H1 (cell line): ENCODE data around the gene PLD6. TPM values are rescaled to one million over a fixed set of nuclear protein-coding genes. Genes with fewer than 3 reads are reported as not detected.

ENCODE experiments used
- CTCF ChIA-PET: fragments of 300-600 bp; sonication (Branson Sonifier 250); formaldehyde crosslinking; loops from one replicate; lab custom pipeline; 2021; ENCODE audit not compliant: partially characterized antibody; lab: Charles Lee
- POLR2A ChIA-PET: fragments of 300-600 bp; sonication (Branson Sonifier 250); formaldehyde crosslinking; loops from one replicate; lab custom pipeline; 2021; ENCODE audit warnings: inconsistent platforms; ENCODE audit not compliant: partially characterized antibody; lab: Charles Lee
- DNase-seq, 2 experiments: peaks; one replicate each; pipeline versions ENCODE4 v3.0.0 to v3.0.0-alpha.2; 2010 to 2022; ENCODE audit warnings: low spot score in 2 of 2, low read depth in 1 of 2, mixed read lengths in 1 of 2
- FAIRE-seq: peaks from 2 replicates; lab custom pipeline; 2011; peaks lifted over from hg19 to GRCh38; lab: Jason Lieb, UNC
- H2AFZ ChIP-seq: 2 replicates; pipeline ENCODE4 v1.8.1; 2012; ENCODE audit warnings: low read length, inconsistent platforms
- H2AK5ac ChIP-seq: 2 replicates; pipeline ENCODE4 v1.6.1; 2013; ENCODE audit warnings: low read depth, low read length
- H2BK120ac ChIP-seq: replicated peaks from 2 replicates; pipeline ENCODE3; 2013; ENCODE audit warnings: low read depth, low read length, inconsistent platforms
- H2BK12ac ChIP-seq: 2 replicates; pipeline ENCODE4 v1.6.1; 2013; ENCODE audit warnings: low read depth, low read length
- H2BK15ac ChIP-seq: 2 replicates; pipeline ENCODE4 v1.6.1; 2013; ENCODE audit warnings: low read length
- H2BK20ac ChIP-seq: 2 replicates; pipeline ENCODE4 v1.6.1; 2013; ENCODE audit warnings: low read length
- H2BK5ac ChIP-seq: 2 replicates; pipeline ENCODE4 v1.6.1; 2013; ENCODE audit warnings: low read depth, low read length
- H3K14ac ChIP-seq: 2 replicates; pipeline ENCODE4 v1.6.1; 2013; ENCODE audit warnings: inconsistent platforms; ENCODE audit not compliant: insufficient read length
- H3K18ac ChIP-seq: 2 replicates; pipeline ENCODE4 v1.6.1; 2013; ENCODE audit warnings: low read length; ENCODE audit errors: extremely low read depth
- H3K23ac ChIP-seq: 2 replicates; pipeline ENCODE4 v1.6.1; 2013; ENCODE audit warnings: inconsistent platforms; ENCODE audit not compliant: insufficient read length
- H3K23me2 ChIP-seq: 2 replicates; pipeline ENCODE4 v1.6.1; 2013; ENCODE audit warnings: low read depth, low read length
- H3K27ac ChIP-seq: 2 replicates; pipeline ENCODE4 v1.6.1; 2011; ENCODE audit warnings: low read depth, low read length, inconsistent platforms
- H3K27me3 ChIP-seq, 4 experiments: replicated peaks in 1 of 4; 1 replicate in 1 of 4; 2 replicates in 3 of 4; pipeline versions ENCODE4 v1.6.1 to v1.8.1; 2011 to 2013; ENCODE audit warnings: low read length in 3 of 4, mild to moderate bottlenecking in 3 of 4, inconsistent platforms in 2 of 4, mixed read lengths in 2 of 4, moderate library complexity in 1 of 4; ENCODE audit not compliant: control insufficient read depth in 3 of 4, insufficient read depth in 3 of 4; ENCODE audit errors: extremely low read depth in 1 of 4
- H3K36me3 ChIP-seq, 4 experiments: 2 replicates each; pipeline versions ENCODE4 v1.6.1 to v1.8.1; 2011 to 2013; ENCODE audit warnings: mild to moderate bottlenecking in 4 of 4, low read length in 3 of 4, moderate library complexity in 2 of 4, control low read depth in 1 of 4, inconsistent platforms in 1 of 4; ENCODE audit not compliant: insufficient read depth in 4 of 4, control insufficient read depth in 2 of 4
- H3K4ac ChIP-seq: replicated peaks from 2 replicates; pipeline ENCODE3; 2013; ENCODE audit warnings: low read length, low read depth, mixed read lengths, inconsistent platforms; ENCODE audit not compliant: insufficient read length
- H3K4me1 ChIP-seq, 4 experiments: replicated peaks in 1 of 4; 1 replicate in 1 of 4; 2 replicates in 3 of 4; pipeline versions ENCODE4 v1.6.1 to v1.8.1; 2011 to 2013; ENCODE audit warnings: low read length in 3 of 4, inconsistent platforms in 2 of 4, mixed read lengths in 1 of 4; ENCODE audit not compliant: insufficient read depth in 4 of 4, control insufficient read depth in 3 of 4
- H3K4me2 ChIP-seq, 2 experiments: 2 replicates each; pipeline versions ENCODE4 v1.6.1 to v1.8.1; 2011 to 2013; ENCODE audit warnings: low read depth in 2 of 2, low read length in 2 of 2, control low read depth in 1 of 2, inconsistent platforms in 1 of 2, mild to moderate bottlenecking in 1 of 2; ENCODE audit not compliant: insufficient read depth in 1 of 2
- H3K4me3 ChIP-seq, 4 experiments: fragments of 200-600, 300-600 bp in 1 of 4; sonication (generic), shearing (Covaris generic), sonication (Bioruptor Twin) in 1 of 4; 2 replicates each; pipeline versions ENCODE4 v1.5.1 to v1.8.1; 2011 to 2016; ENCODE audit warnings: low read length in 4 of 4, low read depth in 3 of 4, control low read depth in 2 of 4, inconsistent platforms in 2 of 4, mild to moderate bottlenecking in 2 of 4, mixed read lengths in 1 of 4, moderate library complexity in 1 of 4; ENCODE audit not compliant: insufficient read depth in 2 of 4; ENCODE audit errors: extremely low read depth in 1 of 4
- H3K56ac ChIP-seq: replicated peaks from 2 replicates; pipeline ENCODE3; 2013; ENCODE audit warnings: low read depth, mild to moderate bottlenecking, mixed read lengths, low read length, inconsistent platforms; ENCODE audit not compliant: insufficient read length
- H3K79me1 ChIP-seq: 2 replicates; pipeline ENCODE4 v1.6.1; 2013; ENCODE audit warnings: low read depth, low read length, control low read depth
- H3K79me2 ChIP-seq, 2 experiments: 2 replicates each; pipeline versions ENCODE4 v1.6.1 to v1.8.1; 2012 to 2013; ENCODE audit warnings: low read length in 2 of 2, mild to moderate bottlenecking in 2 of 2, inconsistent platforms in 1 of 2; ENCODE audit not compliant: insufficient read depth in 2 of 2, control insufficient read depth in 1 of 2
- H3K9ac ChIP-seq, 4 experiments: replicated peaks in 1 of 4; 1 replicate in 1 of 4; 2 replicates in 3 of 4; pipeline versions ENCODE4 v1.6.1 to v1.8.1; 2011 to 2013; ENCODE audit warnings: low read depth in 3 of 4, low read length in 3 of 4, control low read depth in 2 of 4, mild to moderate bottlenecking in 2 of 4, moderate library complexity in 2 of 4, inconsistent platforms in 1 of 4; ENCODE audit errors: extremely low read depth in 1 of 4
- H3K9me3 ChIP-seq, 2 experiments: 2 replicates each; pipeline versions ENCODE4 v1.6.1 to v1.8.1; 2012 to 2013; ENCODE audit warnings: mild to moderate bottlenecking in 2 of 2, moderate library complexity in 2 of 2, control low read depth in 1 of 2, inconsistent platforms in 1 of 2, low read depth in 1 of 2, low read length in 1 of 2, mixed read lengths in 1 of 2; ENCODE audit not compliant: insufficient read depth in 2 of 2
- H4K20me1 ChIP-seq, 2 experiments: replicated peaks in 1 of 2; 2 replicates each; pipeline versions ENCODE3 to v1.8.1; 2011 to 2013; ENCODE audit warnings: inconsistent platforms in 2 of 2, low read length in 2 of 2, mild to moderate bottlenecking in 1 of 2; ENCODE audit not compliant: insufficient read depth in 2 of 2, control insufficient read depth in 1 of 2
- H4K5ac ChIP-seq: 2 replicates; pipeline ENCODE4 v1.6.1; 2013; ENCODE audit warnings: low read length, low read depth, mixed read lengths, inconsistent platforms; ENCODE audit not compliant: insufficient read length
- H4K8ac ChIP-seq: 2 replicates; pipeline ENCODE4 v1.8.0; 2013; ENCODE audit warnings: mild to moderate bottlenecking, moderate library complexity, low read length, inconsistent platforms; ENCODE audit not compliant: insufficient read depth; ENCODE audit errors: extremely low read depth
- H4K91ac ChIP-seq: replicated peaks from 2 replicates; pipeline ENCODE3; 2013; ENCODE audit warnings: low read length, mixed read lengths, inconsistent platforms; ENCODE audit not compliant: insufficient read length
- EZH2 ChIP-seq: fragments of 200-600 bp; sonication (generic); IDR thresholded peaks from 2 replicates; pipeline ENCODE4 v1.7.1; 2012; ENCODE audit warnings: low read depth, mild to moderate bottlenecking, moderate library complexity, low read length, inconsistent platforms; ENCODE audit not compliant: severe bottlenecking
- PHF8 ChIP-seq: fragments of 200-600 bp; sonication (generic); conservative IDR thresholded peaks from 2 replicates; pipeline ENCODE4 v1.7.1; 2012; ENCODE audit warnings: low read depth, mild to moderate bottlenecking, inconsistent platforms, low read length, moderate library complexity
- WGBS, 2 experiments: shearing (Covaris generic) in 1 of 2; methylation state at CpG; one replicate each; pipeline versions ENCODE4 v1.1.6 to v1.1.7; 2013 to 2015; ENCODE audit warnings: low lambda C conversion rate in 2 of 2, mixed read lengths in 2 of 2, inconsistent platforms in 1 of 2, low coverage in 1 of 2, missing lambda C conversion rate in 1 of 2; ENCODE audit not compliant: insufficient replicate concordance in 2 of 2, insufficient coverage in 1 of 2, insufficient read length in 1 of 2; ENCODE audit errors: extremely low coverage in 1 of 2, missing lambda C conversion rate in 1 of 2; 5-methylcytosine and 5-hydroxymethylcytosine counted together
- polyA plus RNA-seq, 7 experiments: library from polyadenylated mRNA; depleted of rRNA in 3 of 7; stranded (reverse) in 5 of 7; unstranded in 2 of 7; fragments of >200 nt in 5 of 7; fragments of 200-250 nt in 2 of 7; gene quantifications; 1 replicate in 5 of 7; 2 replicates in 1 of 7; 4 replicates in 1 of 7; pipeline versions ENCODE4 v1.2.1 to v1.2.3, GENCODE V29; 2011 to 2013; ENCODE audit warnings: missing spikeins in 2 of 7, mixed read lengths in 2 of 7
- total RNA-seq: library from RNA; stranded (reverse); fragmentation: NEBNext Ultra II Directional; extraction: Animal tissue kit (Norgen Biotek cat#: 25700); gene quantifications from 2 replicates; pipeline ENCODE4 v1.2.1, GENCODE V29; 2021

PLD6 gene
- total and polyA plus RNA-seq, 2 of the 8 experiments (the other 6 are each of a cell fraction or from before 2014, with no cell fraction given): 0.20 to 0.22 TPM

GRCh38 chr17:17215575-17215974 lies 9.4 kb upstream of the PLD6 start:
- Histone ChIP-seq H2BK12ac (no peak overlapping the region), H3K4ac (no peak overlapping the region), H3K27ac (no peak overlapping the region), H3K18ac (no peak overlapping the region), H2AFZ (no peak overlapping the region), H2BK15ac (no peak overlapping the region), H2BK20ac (no peak overlapping the region), H4K5ac (no peak overlapping the region), H3K9ac (no peak overlapping the region), H3K4me3 (no peak overlapping the region), H2BK120ac (no peak overlapping the region), H3K23me2 (no peaks in the 10 kb centered on the region), H3K4me1 (no peaks in the 10 kb centered on the region; a peak in 1 of 7 replicates), H3K56ac (no peak overlapping the region), H3K79me2 (no peaks in the 10 kb centered on the region), H2BK5ac (no peak overlapping the region), H2AK5ac (no peak overlapping the region), H3K9me3 (no peaks in the 10 kb centered on the region), H3K23ac (no peak overlapping the region), H4K20me1 (peaks cover 3 to 8% of the 10 kb centered on the region in 2 experiments), H4K8ac (no peak overlapping the region), H4K91ac (no peak overlapping the region), H3K27me3 (no peaks in the 10 kb centered on the region), H3K79me1 (no peaks in the 10 kb centered on the region), H3K14ac (no peak overlapping the region), H3K4me2 (no peak overlapping the region), H3K36me3 (peaks cover 16 to 55% (median 48%) of the 10 kb centered on the region in 4 experiments; a peak in 7 of 8 replicates)
- 95% methylated on average over 8 of the region's 8 CpGs; no CpG with 5 or more reads in 1 of the 2 experiments for WGBS, 2 experiments
- ChIA-PET POLR2A (interaction anchor here (0.5 to 2.1 kb wide), 3 partner anchors 9 to 568 kb away, joined by 3 to 7 read pairs (median 4); no protein-coding TSS in a partner anchor), CTCF (interaction anchor here (2.9 kb wide), 1 partner anchor 73 kb away, joined by 11 read pairs; no protein-coding TSS in a partner anchor)
- FAIRE-seq: no peak
- TF ChIP-seq PHF8 (no peak), EZH2 (no peak)
- no peak for DNase-seq
